Measurements from ENCODE around the gene CARMIL1.

DNA sequence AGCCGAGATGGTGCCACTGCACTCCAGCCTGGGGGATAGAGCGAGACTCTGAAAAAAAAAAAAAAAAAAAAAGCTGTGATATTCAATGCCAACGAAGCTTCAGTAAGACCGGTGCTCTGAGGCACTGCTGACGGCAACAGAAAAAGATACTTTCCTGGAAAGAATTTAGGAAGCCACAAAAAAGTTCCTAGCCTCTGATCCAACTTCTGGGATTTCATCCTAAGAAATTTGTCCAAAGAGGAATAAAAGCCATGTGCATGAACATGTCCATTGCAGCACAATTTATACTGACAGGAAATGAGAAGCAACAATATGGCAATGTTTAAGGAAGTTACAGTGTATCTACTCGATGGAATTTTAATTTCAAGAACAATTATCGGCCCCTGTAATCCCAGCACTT lies 24.5 kb upstream of the CARMIL1 start:
- TF ChIP-seq CTCF (IDR thresholded peaks at IDR 0.05) (no peak), POLR2A (IDR thresholded peaks at IDR 0.05) (no peak)
